Loucy (cell line): ENCODE data around the gene CCDC85C.

ENCODE experiments used
- CTCF ChIP-seq: fragments of 200-600 bp; sonication (generic); conservative IDR thresholded peaks from 2 replicates; pipeline ENCODE4 v1.5.1; 2014; ENCODE audit warnings: mild to moderate bottlenecking, antibody characterized with exemption, low read length
- EZH2phosphoT487 ChIP-seq: fragments of 200-600 bp; IDR thresholded peaks from 2 replicates; pipeline ENCODE4 v1.6.1; 2018; ENCODE audit warnings: antibody characterized with exemption, mild to moderate bottlenecking, moderate library complexity, borderline replicate concordance

GRCh38 chr14:99472937-99473336 is 131.1 kb downstream of the CCDC85C start:
- TF ChIP-seq CTCF (no peak), EZH2phosphoT487 (no peak)
